ENCODE data around the gene MCEMP1.
A peak's percentile ranks its signal among the peaks of the same experiment; 100 is the strongest.

The MCEMP1 gene, protein sequence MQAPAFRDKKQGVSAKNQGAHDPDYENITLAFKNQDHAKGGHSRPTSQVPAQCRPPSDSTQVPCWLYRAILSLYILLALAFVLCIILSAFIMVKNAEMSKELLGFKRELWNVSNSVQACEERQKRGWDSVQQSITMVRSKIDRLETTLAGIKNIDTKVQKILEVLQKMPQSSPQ

DNA sequence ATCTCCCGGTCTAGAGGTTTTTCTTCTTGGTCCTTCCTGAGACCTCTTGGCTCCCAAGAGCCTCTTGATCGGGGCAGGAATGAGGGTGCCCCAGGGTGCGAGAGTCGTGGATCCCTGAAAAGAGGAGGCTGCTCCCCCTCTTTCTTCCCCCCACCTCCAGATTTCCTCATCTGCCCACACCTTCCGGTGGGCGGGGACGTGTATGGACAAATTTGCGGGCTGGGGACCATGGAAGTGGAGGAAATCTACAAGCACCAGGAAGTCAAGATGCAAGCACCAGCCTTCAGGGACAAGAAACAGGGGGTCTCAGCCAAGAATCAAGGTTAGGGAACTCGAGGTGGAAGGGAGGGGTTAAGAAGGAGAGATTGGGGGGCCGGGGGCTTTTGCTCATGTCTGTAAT is at the start of gene MCEMP1:
MCEMP1 (plus strand) TSS at position 237 of the 400 bp plus-strand sequence; CDS start at position 268, 31 bp downstream.
- TF ChIP-seq, protein P1, sequence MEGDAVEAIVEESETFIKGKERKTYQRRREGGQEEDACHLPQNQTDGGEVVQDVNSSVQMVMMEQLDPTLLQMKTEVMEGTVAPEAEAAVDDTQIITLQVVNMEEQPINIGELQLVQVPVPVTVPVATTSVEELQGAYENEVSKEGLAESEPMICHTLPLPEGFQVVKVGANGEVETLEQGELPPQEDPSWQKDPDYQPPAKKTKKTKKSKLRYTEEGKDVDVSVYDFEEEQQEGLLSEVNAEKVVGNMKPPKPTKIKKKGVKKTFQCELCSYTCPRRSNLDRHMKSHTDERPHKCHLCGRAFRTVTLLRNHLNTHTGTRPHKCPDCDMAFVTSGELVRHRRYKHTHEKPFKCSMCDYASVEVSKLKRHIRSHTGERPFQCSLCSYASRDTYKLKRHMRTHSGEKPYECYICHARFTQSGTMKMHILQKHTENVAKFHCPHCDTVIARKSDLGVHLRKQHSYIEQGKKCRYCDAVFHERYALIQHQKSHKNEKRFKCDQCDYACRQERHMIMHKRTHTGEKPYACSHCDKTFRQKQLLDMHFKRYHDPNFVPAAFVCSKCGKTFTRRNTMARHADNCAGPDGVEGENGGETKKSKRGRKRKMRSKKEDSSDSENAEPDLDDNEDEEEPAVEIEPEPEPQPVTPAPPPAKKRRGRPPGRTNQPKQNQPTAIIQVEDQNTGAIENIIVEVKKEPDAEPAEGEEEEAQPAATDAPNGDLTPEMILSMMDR (conservative IDR thresholded peaks at IDR 0.05) = no peak
- no peak within 1 kb of the TSS for H3K27ac ChIP-seq

GRCh38 chr19:7627166-7627565 is 49.7 kb upstream of the MCEMP1 start:
- H3K27ac ChIP-seq = no peak overlapping the region
- TF ChIP-seq, protein P1 (conservative IDR thresholded peaks at IDR 0.05) = no peak

- TF ChIP-seq, protein P1 (conservative IDR thresholded peaks at IDR 0.05) = no peak
- H3K27ac ChIP-seq = peak overlapping the region; percentile 66; the same call in 1 of the 2 replicates
These were observed 48.1 kb upstream of the MCEMP1 start for GRCh38 chr19:7628589-7629311.

DNA sequence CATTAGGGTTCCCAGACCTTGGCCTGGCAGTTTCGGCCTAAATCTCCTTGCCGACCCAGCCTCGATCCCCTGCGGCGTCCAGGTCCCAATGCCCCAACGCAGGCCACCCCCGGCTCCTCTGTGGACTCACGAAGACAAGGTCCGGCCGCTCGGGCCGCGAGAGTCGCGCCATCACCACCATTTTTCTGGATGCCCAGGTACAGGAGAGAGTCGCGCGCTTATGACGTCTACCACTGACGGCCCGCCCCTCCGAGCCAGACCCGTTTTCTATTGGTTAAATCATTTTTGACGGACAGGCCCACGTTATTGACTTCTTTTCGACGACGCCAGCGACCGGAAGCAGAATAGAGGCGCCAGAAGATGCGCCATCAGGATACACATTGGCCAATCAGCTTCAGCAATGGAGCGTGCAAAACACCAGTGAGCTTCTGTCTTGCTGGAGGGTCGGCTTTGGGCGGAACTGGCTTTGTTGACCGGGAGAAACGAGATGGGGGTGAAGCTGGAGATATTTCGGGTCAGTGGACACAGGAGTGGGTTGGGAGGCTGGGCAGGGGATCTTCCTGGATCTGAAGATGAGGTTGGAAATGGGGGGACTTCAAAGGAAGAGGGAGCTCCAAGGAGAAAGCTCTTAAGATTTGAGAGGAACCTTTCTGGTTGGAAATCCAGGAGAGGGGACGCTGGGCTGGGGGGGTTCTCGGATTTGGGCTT is 47.4 kb upstream of the MCEMP1 start, which contains the start of the genes PET100 and XAB2:
PET100 (plus strand) TSS at position 447 of the 708 bp plus-strand sequence; CDS start at position 488, 41 bp downstream.
XAB2 (minus strand) TSS at position 199 of the 708 bp plus-strand sequence; CDS start at position 181, 18 bp downstream.
- TF ChIP-seq, protein P1 (conservative IDR thresholded peaks at IDR 0.05) = no peak
- peak within 1 kb of the TSS; percentile 66; the same call in 1 of the 2 replicates for H3K27ac ChIP-seq

DNA sequence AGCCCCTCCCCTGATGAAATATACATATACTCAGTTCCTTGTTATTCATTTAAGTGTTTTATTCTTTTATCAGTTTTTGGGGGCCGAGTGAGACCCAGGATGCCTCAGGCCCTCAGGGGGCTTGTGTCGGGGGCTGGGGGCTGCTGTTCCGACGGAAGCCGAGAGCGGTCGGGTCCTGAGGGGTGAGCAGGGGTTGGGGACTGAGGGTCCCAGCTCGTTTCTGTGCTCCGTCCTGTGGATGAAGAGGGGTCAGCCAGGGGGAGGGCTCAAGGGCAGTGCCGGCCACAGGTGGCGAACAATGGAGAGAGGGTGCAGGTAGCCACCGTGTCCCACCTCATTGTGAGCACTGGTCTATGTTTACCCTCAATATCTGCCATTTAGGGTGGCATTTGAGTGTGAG is 45.3 kb upstream of the MCEMP1 start:
- TF ChIP-seq, protein P1 (conservative IDR thresholded peaks at IDR 0.05) = no peak
- no peak overlapping the region for H3K27ac ChIP-seq

DNA sequence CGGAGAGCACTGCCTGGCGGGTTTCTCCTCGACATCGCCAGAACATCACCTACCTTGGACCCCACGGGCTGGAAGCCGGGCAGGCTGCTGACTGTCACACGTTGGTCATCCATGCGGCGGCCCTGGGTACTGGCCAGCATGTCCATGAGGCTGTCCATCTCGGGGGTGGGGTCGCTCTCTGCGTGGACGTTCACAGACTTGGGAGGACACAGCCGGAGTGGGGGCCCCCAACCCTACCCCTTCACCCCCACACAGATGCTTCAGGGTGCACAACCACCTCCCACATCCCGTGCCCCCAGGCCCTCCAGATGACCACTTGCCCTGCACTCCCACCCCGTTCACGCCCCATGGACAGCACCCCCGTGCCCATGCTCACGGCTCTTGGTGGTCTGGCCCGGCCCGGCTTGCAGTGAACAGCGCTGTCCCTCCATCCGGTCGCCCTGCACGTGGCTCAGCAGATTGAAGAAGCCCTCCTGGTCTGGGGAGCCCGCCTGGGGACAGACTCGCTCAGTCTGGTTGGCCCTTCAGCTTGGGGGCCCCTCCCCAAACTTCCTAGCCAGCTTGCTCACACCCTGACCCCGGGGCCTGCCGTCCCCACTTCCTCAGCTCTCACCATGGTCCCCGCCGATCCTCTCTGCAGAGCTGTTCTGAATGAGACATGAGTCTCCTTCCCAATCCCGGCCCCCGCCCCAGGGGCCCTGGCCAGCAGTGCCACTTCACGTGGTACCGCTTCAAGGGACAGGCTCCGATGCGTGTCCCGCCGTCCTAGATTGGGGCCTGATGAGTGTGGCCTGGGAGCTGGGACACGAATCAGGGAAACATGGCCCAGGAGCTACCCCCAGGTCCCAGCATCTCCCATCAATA is 44.3 kb upstream of the MCEMP1 start:
- H3K27ac ChIP-seq = no peak overlapping the region
- TF ChIP-seq, protein P1 (conservative IDR thresholded peaks at IDR 0.05) = no peak

Measured in VCaP (cell line).